NOMO-1 treated with DMSO at 0.1 percent for 48 hours (cell line): ENCODE data around the gene BPIFA2.
"Not testable (repeated sequence)": the region's sequence is repeated elsewhere in the genome, so short reads cannot be mapped to it uniquely, and the experiment has no call there.

ENCODE experiments used
- DNase-seq: peaks from one replicate; lab custom pipeline; 2025; ENCODE audit not compliant: unreplicated experiment; lab: John Stamatoyannopoulos, UW

Gene BPIFA2

GRCh38 chr20:33160681-33161080, 7.3 kb upstream of the BPIFA2 start:
- no peak for DNase-seq

GRCh38 chr20:33162313-33162712, 5.6 kb upstream of the BPIFA2 start:
- DNase-seq: no peak

- peak; percentile 53 for DNase-seq
Measured at GRCh38 chr20:33162753-33163152, 5.2 kb upstream of the BPIFA2 start.

- DNase-seq: no peak
Measured at GRCh38 chr20:33163856-33164762, 3.9 kb upstream of the BPIFA2 start.

GRCh38 chr20:33164763-33165095, 3.2 kb upstream of the BPIFA2 start:
- no peak for DNase-seq

- DNase-seq: no peak
Measured at GRCh38 chr20:33165416-33166055, 2.4 kb upstream of the BPIFA2 start.

GRCh38 chr20:33166533-33167113, 1.3 kb upstream of the BPIFA2 start:
- no peak for DNase-seq

- no peak for DNase-seq
Measured at GRCh38 chr20:33169176-33169794, 1.3 kb downstream of the BPIFA2 start.

- DNase-seq: no peak
Measured at GRCh38 chr20:33172781-33173180, 4.8 kb downstream of the BPIFA2 start.

- no peak for DNase-seq
Measured at GRCh38 chr20:33175123-33175522, 7.2 kb downstream of the BPIFA2 start.

GRCh38 chr20:33176101-33176500, 8.1 kb downstream of the BPIFA2 start:
- no peak for DNase-seq

GRCh38 chr20:33177866-33178265, 9.9 kb downstream of the BPIFA2 start:
- DNase-seq: no peak

- DNase-seq: no peak
Measured at GRCh38 chr20:33178726-33179125, 10.8 kb downstream of the BPIFA2 start.

- no peak for DNase-seq
Measured at GRCh38 chr20:33180169-33180568, 12.2 kb downstream of the BPIFA2 start.

- DNase-seq: no peak
Measured at GRCh38 chr20:33181482-33182093, 13.6 kb downstream of the BPIFA2 start.

- DNase-seq: no peak
Measured at GRCh38 chr20:33183312-33183711, 15.4 kb downstream of the BPIFA2 start.

GRCh38 chr20:33185031-33185590, 17.2 kb downstream of the BPIFA2 start:
- not testable (repeated sequence) for DNase-seq

- DNase-seq: no peak
Measured at GRCh38 chr20:33187491-33187890, 19.5 kb downstream of the BPIFA2 start.

- no peak for DNase-seq
Measured at GRCh38 chr20:33188421-33188820, 20.5 kb downstream of the BPIFA2 start.

- no peak for DNase-seq
Measured at GRCh38 chr20:33191484-33191883, 23.5 kb downstream of the BPIFA2 start.

GRCh38 chr20:33191955-33192354, 24.0 kb downstream of the BPIFA2 start:
- DNase-seq: no peak
